A549 (cell line): ENCODE results near the gene RSRC1. TPM values are rescaled to one million over a fixed set of nuclear protein-coding genes. Genes with fewer than 3 reads are reported as not detected.
"Not testable (repeated sequence)": the region's sequence is repeated elsewhere in the genome, so short reads cannot be mapped to it uniquely, and the experiment has no call there.

Experiments
- ATAC-seq, 2 experiments: fragments of 200-7000 bp in 1 of 2; fragments of >200 bp in 1 of 2; cut with Nextera tagmentation in 1 of 2; cut with Tn5 transposase in 1 of 2; 3 replicates each; pipeline versions ENCODE4 v1.8.0 to v1.9.1; 2018 to 2020; ENCODE audit warnings: mild to moderate bottlenecking in 1 of 2, moderate library complexity in 1 of 2
- CTCF ChIA-PET: fragments of 300-600 bp; sonication (Branson Sonifier 250); formaldehyde crosslinking; extraction: SDS; loops from one replicate; lab custom pipeline; 2021; ENCODE audit warnings: antibody characterized with exemption, inconsistent platforms; lab: Yijun Ruan, JAX
- POLR2A ChIA-PET: fragments of 350-600 bp; formaldehyde crosslinking; extraction: SDS; loops from one replicate; lab custom pipeline; 2021; ENCODE audit warnings: antibody characterized with exemption, inconsistent platforms; lab: Yijun Ruan, JAX
- DNase-seq, 2 experiments: peaks; one replicate each; pipeline versions ENCODE4 v3.0.0 to v3.0.0-alpha.2; 2011 to 2016; ENCODE audit warnings: low read depth in 1 of 2, low spot score in 1 of 2
- FAIRE-seq: peaks from 2 replicates; lab custom pipeline; 2011; peaks lifted over from hg19 to GRCh38; lab: Jason Lieb, UNC
- H3K27ac ChIP-seq, 2 experiments: fragments of >200 bp; sonication (Bioruptor Twin); formaldehyde crosslinking; 3 replicates each; pipeline ENCODE4 v1.5.1; 2016 to 2017
- H3K4me1 ChIP-seq: fragments of >200 bp; sonication (Bioruptor Twin); formaldehyde crosslinking; 3 replicates; pipeline ENCODE4 v1.6.1; 2016
- H3K4me2 ChIP-seq: fragments of >200 bp; sonication (Bioruptor Twin); formaldehyde crosslinking; 3 replicates; pipeline ENCODE4 v1.6.1; 2016
- H3K4me3 ChIP-seq: fragments of >200 bp; sonication (Bioruptor Twin); formaldehyde crosslinking; 3 replicates; pipeline ENCODE4 v1.5.1; 2016
- H3K9me3 ChIP-seq: fragments of >200 bp; sonication (Bioruptor Twin); formaldehyde crosslinking; 3 replicates; pipeline ENCODE4 v1.6.1; 2016
- CBX8 ChIP-seq: fragments of 200-600 bp; sonication (generic); IDR thresholded peaks from 2 replicates; pipeline ENCODE4 v1.6.1; 2016
- CEBPB ChIP-seq, 2 experiments: fragments of >200 bp in 1 of 2; sonication (Bioruptor Twin) in 1 of 2; formaldehyde crosslinking in 1 of 2; IDR thresholded peaks; 2 replicates each; pipeline ENCODE4 v1.6.1; 2012 to 2016
- CHD2 ChIP-seq: fragments of 150-350 bp; IDR thresholded peaks from 2 replicates; pipeline ENCODE4 v1.6.1; 2014; ENCODE audit warnings: low read length; ENCODE audit not compliant: partially characterized antibody
- CHD4 ChIP-seq: fragments of 200-600 bp; sonication (generic); IDR thresholded peaks from 2 replicates; pipeline ENCODE4 v1.6.1; 2016; ENCODE audit warnings: antibody characterized with exemption, mild to moderate bottlenecking, borderline replicate concordance
- EHMT2 ChIP-seq: fragments of 200-600 bp; sonication (generic); IDR thresholded peaks from 2 replicates; pipeline ENCODE4 v1.6.1; 2016; ENCODE audit warnings: antibody characterized with exemption, low read depth, mild to moderate bottlenecking, moderate library complexity
- EP300 ChIP-seq, 2 experiments: fragments of >200 bp; sonication (Bioruptor Twin); formaldehyde crosslinking; IDR thresholded peaks; 2 replicates in 1 of 2; 3 replicates in 1 of 2; pipeline ENCODE4 v1.6.1; 2016 to 2017
- FOSB ChIP-seq: fragments of 250-450 bp; sonication (Bioruptor Pico); IDR thresholded peaks from 2 replicates; pipeline ENCODE4 v1.5.0; 2020; ENCODE audit warnings: mild to moderate bottlenecking, moderate library complexity
- GATA3 ChIP-seq: IDR thresholded peaks from 2 replicates; pipeline ENCODE4 v1.6.1; 2012; ENCODE audit warnings: borderline replicate concordance
- HDAC2 ChIP-seq: fragments of 200-600 bp; sonication (generic); IDR thresholded peaks from 2 replicates; pipeline ENCODE4 v1.6.1; 2016
- HEYL ChIP-seq: fragments of 250-450 bp; sonication (Bioruptor Pico); IDR thresholded peaks from 2 replicates; pipeline ENCODE4 v1.8.0; 2021; ENCODE audit warnings: mild to moderate bottlenecking, moderate library complexity
- HOXA7 ChIP-seq: fragments of 250-450 bp; sonication (Bioruptor Pico); IDR thresholded peaks from 2 replicates; pipeline ENCODE4 v1.5.0; 2020; ENCODE audit warnings: mild to moderate bottlenecking, moderate library complexity
- JUNB ChIP-seq: fragments of >200 bp; sonication (Bioruptor Twin); formaldehyde crosslinking; IDR thresholded peaks from 2 replicates; pipeline ENCODE4 v1.6.1; 2016
- KDM1A ChIP-seq: fragments of 200-600 bp; sonication (generic); IDR thresholded peaks from 2 replicates; pipeline ENCODE4 v1.6.1; 2016; ENCODE audit warnings: low read depth, mild to moderate bottlenecking
- MAZ ChIP-seq: fragments of 150-350 bp; IDR thresholded peaks from 2 replicates; pipeline ENCODE4 v1.6.1; 2014; ENCODE audit warnings: antibody characterized with exemption, low read depth, low read length, borderline replicate concordance
- NFE2L2 ChIP-seq: fragments of 150-350 bp; conservative IDR thresholded peaks from 2 replicates; pipeline ENCODE4 v1.6.1; 2014; ENCODE audit warnings: low read length
- NPAS2 ChIP-seq: fragments of 250-450 bp; sonication (Bioruptor Pico); IDR thresholded peaks from 2 replicates; pipeline ENCODE4 v1.8.0; 2022; ENCODE audit warnings: mild to moderate bottlenecking, moderate library complexity, borderline replicate concordance
- NR3C1 ChIP-seq: fragments of >200 bp; sonication (Bioruptor Twin); formaldehyde crosslinking; IDR thresholded peaks from 3 replicates; pipeline ENCODE4 v1.6.1; 2017
- PHF8 ChIP-seq: fragments of 200-600 bp; sonication (generic); IDR thresholded peaks from 2 replicates; pipeline ENCODE4 v1.6.1; 2016; ENCODE audit warnings: low read depth, mild to moderate bottlenecking, antibody characterized with exemption, moderate library complexity, borderline replicate concordance
- POLR2A ChIP-seq: IDR thresholded peaks from 2 replicates; pipeline ENCODE4 v1.6.1; 2012; ENCODE audit warnings: mild to moderate bottlenecking, low read length
- POLR2AphosphoS2 ChIP-seq: conservative IDR thresholded peaks from 2 replicates; pipeline ENCODE4 v1.6.1; 2012; ENCODE audit warnings: low read length, improper control_type of control experiment, inconsistent platforms
- RARB ChIP-seq: fragments of 250-450 bp; sonication (Bioruptor Pico); IDR thresholded peaks from 2 replicates; pipeline ENCODE4 v1.8.0; 2021; ENCODE audit warnings: mild to moderate bottlenecking, moderate library complexity
- RCOR1 ChIP-seq: fragments of 150-350 bp; IDR thresholded peaks from 2 replicates; pipeline ENCODE4 v1.6.1; 2014; ENCODE audit warnings: antibody characterized with exemption, low read length, low read depth
- REST ChIP-seq: fragments of 200-600 bp; sonication (generic); IDR thresholded peaks from 2 replicates; pipeline ENCODE4 v1.6.1; 2016; ENCODE audit warnings: antibody characterized with exemption, mild to moderate bottlenecking, moderate library complexity
- RNF2 ChIP-seq: fragments of 200-600 bp; sonication (generic); IDR thresholded peaks from 2 replicates; pipeline ENCODE4 v1.6.1; 2016; ENCODE audit warnings: low read depth, mild to moderate bottlenecking, antibody characterized with exemption, moderate library complexity, borderline replicate concordance
- USF2 ChIP-seq: fragments of 450-650 bp; IDR thresholded peaks from 2 replicates; pipeline ENCODE4 v1.6.1; 2014; ENCODE audit warnings: antibody characterized with exemption
- ZC3H11A ChIP-seq: fragments of 450-650 bp; IDR thresholded peaks from 2 replicates; pipeline ENCODE4 v1.6.1; 2014; ENCODE audit warnings: antibody characterized with exemption, mild to moderate bottlenecking
- WGBS: methylation state at CpG from one replicate; pipeline ENCODE4 v1.1.6; 2017; ENCODE audit errors: missing lambda C conversion rate; 5-methylcytosine and 5-hydroxymethylcytosine counted together
- polyA plus RNA-seq, 4 experiments: library from polyadenylated mRNA; depleted of rRNA in 3 of 4; stranded (reverse); fragments of >200 nt; fragmentation: RNase III in 1 of 4; extraction: RNeasy Plus Mini Kit Qiagen cat#74134 plus additional on column Dnase treatment in 1 of 4; gene quantifications; 2 replicates in 3 of 4; 3 replicates in 1 of 4; pipeline ENCODE4 v1.2.3, GENCODE V29; 2011 to 2017
- TF ChIP-seq, protein P1 (sequence below): fragments of >200 bp; sonication (Bioruptor Twin); formaldehyde crosslinking; IDR thresholded peaks from 2 replicates; pipeline ENCODE4 v1.6.1; 2016

RSRC1 gene
- polyA plus RNA-seq, 2 of the 4 experiments (the other 2 are of a cell fraction), result 17.5 to 52.2 TPM

DNA sequence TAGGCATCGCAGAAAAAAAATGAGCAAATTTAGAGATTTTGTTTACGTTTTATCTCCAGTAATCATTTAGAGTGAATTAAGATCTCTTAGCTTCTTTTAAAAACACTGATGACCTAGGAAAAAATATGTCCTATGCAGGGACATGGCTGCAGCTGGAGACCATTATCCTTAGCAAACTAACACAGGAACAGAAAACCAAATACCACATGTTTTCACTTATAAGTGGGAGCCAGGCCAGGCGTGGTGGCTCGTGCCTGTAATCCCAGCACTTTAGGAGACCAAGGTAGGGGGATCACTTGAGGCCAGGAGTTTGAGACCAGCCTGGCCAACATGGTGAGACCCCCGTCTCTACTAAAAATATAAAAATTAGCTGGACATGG lies 298.6 kb downstream of the RSRC1 start:
- H3K9me3 ChIP-seq, H3K4me2 ChIP-seq, H3K4me1 ChIP-seq, ATAC-seq, H3K4me3 ChIP-seq, FAIRE-seq, H3K27ac ChIP-seq, DNase-seq, POLR2A ChIA-PET: not testable (repeated sequence)
- 87% methylated on average over 5 of the region's 5 CpGs for WGBS
- CTCF ChIA-PET, result interaction anchor here (1.2 kb wide), 1 partner anchor 865 kb away, joined by 3 read pairs; no protein-coding TSS in a partner anchor

GRCh38 chr3:158418035-158418434 lies 308.1 kb downstream of the RSRC1 start:
- FAIRE-seq, result no peak
- H3K4me3 ChIP-seq, result no peak overlapping the region
- H3K27ac ChIP-seq, result no peak overlapping the region
- no peaks in the 10 kb centered on the region for H3K4me1 ChIP-seq
- TF ChIP-seq ZC3H11A (no peak), REST (no peak), PHF8 (no peak), CEBPB (IDR thresholded peaks at IDR 0.05) (no peak), NR3C1 (no peak), FOSB (CRISPR knock-in tag) (no peak), CHD4 (no peak), USF2 (no peak), KDM1A (no peak), EHMT2 (no peak), RARB (CRISPR knock-in tag) (no peak), CHD2 (no peak), CBX8 (no peak), JUNB (no peak)
- TF ChIP-seq, protein P1, sequence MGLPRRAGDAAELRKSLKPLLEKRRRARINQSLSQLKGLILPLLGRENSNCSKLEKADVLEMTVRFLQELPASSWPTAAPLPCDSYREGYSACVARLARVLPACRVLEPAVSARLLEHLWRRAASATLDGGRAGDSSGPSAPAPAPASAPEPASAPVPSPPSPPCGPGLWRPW, result no peak
- ChIA-PET CTCF (no interaction called here), POLR2A (no interaction called here)
- DNase-seq, result no peak
- ATAC-seq, result no peak
- H3K9me3 ChIP-seq, result no peaks in the 10 kb centered on the region
- H3K4me2 ChIP-seq, result no peak overlapping the region

DNA sequence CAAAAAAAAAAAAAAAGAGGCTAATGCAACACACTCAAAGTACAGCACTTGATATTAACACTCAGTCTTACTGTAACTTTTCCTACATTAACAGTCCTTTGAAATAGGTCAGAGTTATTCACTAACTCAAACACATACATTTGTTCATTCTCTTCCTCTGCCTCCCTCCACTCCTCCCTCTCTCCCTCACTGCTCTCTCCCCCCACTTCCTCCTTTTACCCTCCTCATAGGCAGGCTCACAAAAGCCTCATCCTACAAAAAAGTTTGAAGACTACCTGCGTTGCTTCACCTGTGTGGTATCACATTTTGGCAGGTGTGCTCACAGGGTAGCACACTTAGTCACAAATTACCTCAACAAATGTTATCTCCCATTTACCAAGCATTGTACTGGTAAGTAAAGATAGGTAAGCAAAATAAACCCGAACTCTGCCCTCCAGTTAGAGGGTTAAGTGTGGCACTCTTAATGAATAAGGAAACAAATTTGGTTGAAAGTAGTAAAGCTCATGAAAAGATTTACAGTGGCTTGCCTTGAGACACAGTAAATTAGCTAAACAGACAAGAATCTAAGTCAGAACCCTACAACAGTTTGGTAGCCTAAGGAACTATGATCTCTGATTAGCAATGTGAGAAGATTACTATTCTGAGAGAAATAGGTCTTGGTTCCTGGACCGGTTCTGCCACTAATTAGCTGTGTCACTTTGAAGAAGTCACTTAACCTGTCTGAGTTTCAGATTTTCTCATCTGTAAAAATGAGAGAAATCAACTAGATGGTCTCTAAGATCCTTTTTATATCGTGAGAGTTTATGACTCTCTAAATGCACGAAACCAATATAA lies 310.1 kb downstream of the RSRC1 start:
- Histone ChIP-seq H3K9me3 (no peaks in the 10 kb centered on the region), H3K27ac (no peak overlapping the region)
- DNase-seq, result no peak
- no peak for FAIRE-seq
- POLR2A ChIA-PET, result no interaction called here
- TF ChIP-seq POLR2AphosphoS2 (no peak), RNF2 (no peak), RARB (CRISPR knock-in tag) (no peak), HOXA7 (no peak), POLR2A (no peak), ZC3H11A (no peak), MAZ (no peak), HDAC2 (no peak), HEYL (CRISPR knock-in tag) (no peak), RCOR1 (no peak), NFE2L2 (no peak), NPAS2 (no peak), CEBPB (IDR thresholded peaks at IDR 0.05) (no peak), GATA3 (no peak), EP300 (IDR thresholded peaks at IDR 0.05) (no peak)
- TF ChIP-seq, all 56 proteins: peak for 0
- ATAC-seq, result no peak
- Histone ChIP-seq H3K4me2 (no peak overlapping the region), H3K4me3 (no peak overlapping the region), H3K4me1 (no peaks in the 10 kb centered on the region)
- 88% methylated on average over 5 of the region's 5 CpGs for WGBS
- CTCF ChIA-PET, result interaction anchor here (2.5 kb wide), 1 partner anchor 14 kb away, joined by 10 read pairs; no protein-coding TSS in a partner anchor
